ENCODE results near the gene TYRP1. TPM values are rescaled to one million over a fixed set of nuclear protein-coding genes. Genes with fewer than 3 reads are reported as not detected.

TYRP1 gene, protein sequence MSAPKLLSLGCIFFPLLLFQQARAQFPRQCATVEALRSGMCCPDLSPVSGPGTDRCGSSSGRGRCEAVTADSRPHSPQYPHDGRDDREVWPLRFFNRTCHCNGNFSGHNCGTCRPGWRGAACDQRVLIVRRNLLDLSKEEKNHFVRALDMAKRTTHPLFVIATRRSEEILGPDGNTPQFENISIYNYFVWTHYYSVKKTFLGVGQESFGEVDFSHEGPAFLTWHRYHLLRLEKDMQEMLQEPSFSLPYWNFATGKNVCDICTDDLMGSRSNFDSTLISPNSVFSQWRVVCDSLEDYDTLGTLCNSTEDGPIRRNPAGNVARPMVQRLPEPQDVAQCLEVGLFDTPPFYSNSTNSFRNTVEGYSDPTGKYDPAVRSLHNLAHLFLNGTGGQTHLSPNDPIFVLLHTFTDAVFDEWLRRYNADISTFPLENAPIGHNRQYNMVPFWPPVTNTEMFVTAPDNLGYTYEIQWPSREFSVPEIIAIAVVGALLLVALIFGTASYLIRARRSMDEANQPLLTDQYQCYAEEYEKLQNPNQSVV
- not detected for total RNA-seq

DNA sequence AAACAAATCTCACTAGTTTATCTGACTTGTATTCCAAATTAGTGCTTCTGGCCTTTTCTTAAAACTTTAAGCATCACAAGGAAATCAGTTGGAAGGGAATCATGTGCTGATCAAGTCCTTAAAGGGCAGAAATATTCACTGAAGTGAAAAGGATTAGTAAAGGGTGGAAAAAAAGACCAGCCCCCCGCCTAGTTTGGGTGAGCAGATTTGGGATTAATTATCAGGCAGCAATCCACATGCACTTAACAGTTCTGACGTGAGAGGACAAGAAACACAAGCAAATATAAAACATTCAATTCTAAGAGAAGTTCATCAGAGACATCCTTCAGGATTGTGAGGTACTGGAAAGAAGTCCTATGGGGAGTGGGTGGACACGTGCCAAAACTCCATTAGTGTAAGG is at the start of gene TYRP1:
TYRP1 (plus strand) TSS at position 245 of the 400 bp plus-strand sequence. CDS start 612 bp downstream, outside the sequence.
- ChIA-PET CTCF (no interaction called here), POLR2A (no interaction called here)
- Mint-ChIP-seq H3K27me3 (ENCODE audit: low read depth) (no peaks in the 10 kb centered on the region), H3K4me1 (ENCODE audit: low read depth) (no peaks in the 10 kb centered on the region), H3K4me3 (no peak within 1 kb of the TSS), H3K9me3 (ENCODE audit: insufficient read depth) (peaks cover 11% of the 10 kb centered on the region), H3K36me3 (ENCODE audit: low read depth) (no peaks in the 10 kb centered on the region), H3K27ac (no peak within 1 kb of the TSS)
- ATAC-seq (no peak), DNase-seq (no peak)

DNA sequence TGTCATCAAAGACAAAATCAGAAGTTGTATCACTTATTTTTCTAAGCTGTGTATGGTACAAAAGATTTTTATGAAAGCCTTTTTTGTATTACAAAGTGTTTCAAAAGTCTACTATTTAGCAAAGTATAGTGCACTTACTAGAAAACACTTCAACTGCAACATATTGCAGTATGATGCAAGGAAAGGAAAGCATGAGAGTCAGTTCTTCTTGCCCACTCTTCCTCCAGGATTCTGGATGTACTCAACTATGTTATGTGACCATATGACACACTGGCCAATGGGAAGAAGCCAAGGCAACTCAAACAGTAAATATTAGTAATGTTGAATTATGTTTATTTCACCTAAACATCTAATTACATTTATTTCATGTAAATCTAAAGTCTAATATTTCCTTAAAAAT is 49.5 kb upstream of the TYRP1 start:
- no peak overlapping the region for H3K27ac Mint-ChIP-seq
- POLR2A ChIA-PET = no interaction called here
- peaks cover 9% of the 10 kb centered on the region for H3K9me3 Mint-ChIP-seq (ENCODE audit: insufficient read depth)
- H3K4me3 Mint-ChIP-seq = no peak overlapping the region
- no peaks in the 10 kb centered on the region for H3K27me3 Mint-ChIP-seq (ENCODE audit: low read depth)
- ATAC-seq (no peak), DNase-seq (no peak)
- CTCF ChIA-PET = no interaction called here
- H3K36me3 Mint-ChIP-seq (ENCODE audit: low read depth) = no peaks in the 10 kb centered on the region
- no peaks in the 10 kb centered on the region for H3K4me1 Mint-ChIP-seq (ENCODE audit: low read depth)

DNA sequence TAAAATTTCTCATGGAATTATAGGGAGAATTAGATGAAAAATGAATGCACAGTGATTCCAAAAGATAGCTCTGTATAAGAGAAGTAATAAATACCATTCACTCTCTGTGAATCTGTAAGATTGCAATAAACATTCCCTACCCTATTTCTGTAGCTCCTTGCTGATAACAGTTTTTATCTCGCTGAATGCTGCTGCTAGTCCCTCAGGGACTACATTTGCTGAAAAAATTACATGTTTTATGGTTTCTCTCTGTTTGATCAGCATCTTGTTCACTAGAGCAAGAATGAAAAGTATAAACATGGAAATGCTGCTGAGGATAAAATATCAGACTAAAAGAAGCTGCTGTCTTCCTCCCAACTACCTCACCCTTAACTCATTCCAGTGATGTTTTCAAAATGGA is 44.3 kb upstream of the TYRP1 start:
- DNase-seq = no peak
- ATAC-seq = no peak
- Mint-ChIP-seq H3K27ac (no peak overlapping the region), H3K4me1 (ENCODE audit: low read depth) (no peaks in the 10 kb centered on the region), H3K36me3 (ENCODE audit: low read depth) (no peaks in the 10 kb centered on the region), H3K4me3 (no peak overlapping the region), H3K27me3 (ENCODE audit: low read depth) (no peaks in the 10 kb centered on the region), H3K9me3 (ENCODE audit: insufficient read depth) (peaks cover 9% of the 10 kb centered on the region)
- CTCF ChIA-PET = no interaction called here
- POLR2A ChIA-PET = no interaction called here

DNA sequence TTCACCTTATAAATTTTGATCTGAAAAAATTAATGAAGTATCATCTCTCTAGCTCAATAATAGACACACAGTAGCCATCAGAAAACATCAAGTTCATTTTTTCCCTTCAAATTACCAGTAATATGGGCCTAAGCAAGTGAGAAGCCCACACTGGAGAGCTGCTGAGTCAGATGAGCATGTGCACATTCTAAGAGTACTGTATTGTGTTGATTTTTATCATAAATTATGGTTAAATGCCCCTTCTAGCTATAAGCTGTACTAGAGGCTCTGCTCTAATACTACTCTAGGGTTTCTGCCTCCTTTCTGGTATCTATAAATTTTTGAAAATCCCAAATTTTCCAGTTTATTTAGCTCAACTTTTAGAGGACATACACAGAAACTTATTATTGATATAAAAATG is 42.1 kb upstream of the TYRP1 start:
- no peaks in the 10 kb centered on the region for H3K9me3 Mint-ChIP-seq (ENCODE audit: insufficient read depth)
- ATAC-seq (no peak), DNase-seq (no peak)
- H3K27ac Mint-ChIP-seq = no peak overlapping the region
- ChIA-PET POLR2A (no interaction called here), CTCF (no interaction called here)
- H3K4me1 Mint-ChIP-seq (ENCODE audit: low read depth) = no peaks in the 10 kb centered on the region
- no peaks in the 10 kb centered on the region for H3K36me3 Mint-ChIP-seq (ENCODE audit: low read depth)
- no peaks in the 10 kb centered on the region for H3K27me3 Mint-ChIP-seq (ENCODE audit: low read depth)
- H3K4me3 Mint-ChIP-seq = no peak overlapping the region

DNA sequence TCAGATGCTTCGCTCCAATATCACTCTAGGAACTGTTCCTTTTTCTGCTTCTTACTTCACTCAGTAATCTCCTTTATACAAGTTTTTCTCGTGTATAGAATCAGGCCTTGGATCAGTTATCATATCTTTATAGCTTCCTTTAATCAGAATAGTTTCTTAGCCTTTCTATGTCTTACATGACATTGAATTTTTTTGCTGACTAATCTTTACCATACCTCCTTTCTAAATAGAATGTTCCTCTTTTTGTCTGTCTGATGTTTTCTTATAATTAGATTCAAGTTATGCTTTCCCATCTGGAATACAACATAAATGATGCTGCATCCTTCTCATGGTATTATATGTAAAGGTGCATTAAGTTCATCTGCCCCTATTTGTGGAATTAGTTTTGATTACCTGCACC is 40.2 kb upstream of the TYRP1 start:
- Mint-ChIP-seq H3K27ac (no peak overlapping the region), H3K36me3 (ENCODE audit: low read depth) (no peaks in the 10 kb centered on the region), H3K27me3 (ENCODE audit: low read depth) (no peaks in the 10 kb centered on the region), H3K4me1 (ENCODE audit: low read depth) (no peaks in the 10 kb centered on the region), H3K9me3 (ENCODE audit: insufficient read depth) (no peaks in the 10 kb centered on the region), H3K4me3 (no peak overlapping the region)
- CTCF ChIA-PET = no interaction called here
- POLR2A ChIA-PET = no interaction called here
- no peak for ATAC-seq
- no peak for DNase-seq

DNA sequence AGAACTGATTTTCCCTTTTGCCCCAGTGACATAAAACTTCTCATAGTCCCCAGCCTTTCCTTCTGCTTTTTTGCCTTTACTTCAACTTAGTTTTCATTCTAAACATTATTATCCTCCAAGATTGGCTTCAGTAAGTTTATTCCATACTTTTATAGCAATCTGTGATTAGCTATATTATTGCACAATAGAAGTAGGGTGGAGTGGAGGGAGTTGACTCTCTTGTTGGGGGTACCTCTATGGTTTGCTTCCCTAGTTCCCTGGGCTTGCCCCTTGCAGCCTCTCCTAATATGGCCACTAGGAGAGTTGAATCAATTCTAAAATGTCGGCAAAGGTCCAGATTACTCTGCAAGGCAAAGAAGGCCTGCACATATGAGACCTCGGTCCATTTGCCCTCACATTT is 36.4 kb upstream of the TYRP1 start:
- Mint-ChIP-seq H3K27ac (no peak overlapping the region), H3K36me3 (ENCODE audit: low read depth) (no peaks in the 10 kb centered on the region), H3K4me3 (no peak overlapping the region), H3K4me1 (ENCODE audit: low read depth) (no peaks in the 10 kb centered on the region), H3K27me3 (ENCODE audit: low read depth) (no peaks in the 10 kb centered on the region), H3K9me3 (ENCODE audit: insufficient read depth) (no peaks in the 10 kb centered on the region)
- no peak for ATAC-seq
- DNase-seq = no peak
- ChIA-PET POLR2A (no interaction called here), CTCF (no interaction called here)

DNA sequence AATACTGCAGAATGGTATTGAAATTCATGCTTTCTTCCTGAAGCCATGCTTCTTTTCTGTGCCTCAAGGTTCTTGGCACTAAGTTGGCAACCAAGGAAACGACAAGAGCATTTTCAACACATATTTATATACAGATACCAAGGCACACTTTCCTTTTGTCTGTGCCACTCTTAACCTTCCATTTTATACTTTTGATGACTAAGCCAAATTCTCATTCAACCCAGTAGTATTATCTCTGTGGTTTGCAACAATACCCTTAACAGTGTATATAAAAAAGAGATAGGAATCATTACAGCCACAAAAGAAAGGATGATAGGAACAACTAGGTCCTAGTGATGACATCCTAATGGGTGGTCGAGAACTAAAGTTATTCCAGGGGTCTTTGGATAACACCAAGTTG is 36.0 kb upstream of the TYRP1 start:
- Mint-ChIP-seq H3K4me1 (ENCODE audit: low read depth) (no peaks in the 10 kb centered on the region), H3K36me3 (ENCODE audit: low read depth) (no peaks in the 10 kb centered on the region), H3K27me3 (ENCODE audit: low read depth) (no peaks in the 10 kb centered on the region), H3K27ac (no peak overlapping the region), H3K9me3 (ENCODE audit: insufficient read depth) (no peaks in the 10 kb centered on the region), H3K4me3 (no peak overlapping the region)
- DNase-seq (no peak), ATAC-seq (no peak)
- ChIA-PET CTCF (no interaction called here), POLR2A (no interaction called here)

DNA sequence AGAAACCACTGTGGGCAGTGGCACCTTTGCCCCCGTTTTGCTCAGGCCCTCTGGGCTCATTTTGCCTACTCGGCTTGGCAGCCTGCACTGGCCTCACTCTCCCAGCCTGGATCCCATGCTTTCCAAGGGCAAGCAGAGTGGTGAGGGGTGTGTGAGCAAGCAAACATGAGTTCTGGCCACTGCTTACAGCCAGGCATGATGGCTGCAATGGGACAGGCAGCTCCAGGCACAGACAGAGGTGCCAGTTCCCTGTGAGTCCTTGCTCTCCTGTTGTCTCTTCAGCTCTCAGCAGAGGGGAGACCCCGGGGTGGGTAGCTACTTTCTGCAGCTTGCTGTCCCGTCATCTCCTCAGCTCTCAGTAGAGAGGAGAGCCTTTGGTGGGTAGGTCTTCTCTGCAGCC is 35.2 kb upstream of the TYRP1 start:
- Mint-ChIP-seq H3K4me1 (ENCODE audit: low read depth) (no peaks in the 10 kb centered on the region), H3K36me3 (ENCODE audit: low read depth) (no peaks in the 10 kb centered on the region), H3K27ac (no peak overlapping the region), H3K4me3 (no peak overlapping the region), H3K27me3 (ENCODE audit: low read depth) (no peaks in the 10 kb centered on the region), H3K9me3 (ENCODE audit: insufficient read depth) (no peaks in the 10 kb centered on the region)
- ChIA-PET CTCF (no interaction called here), POLR2A (no interaction called here)
- ATAC-seq (no peak), DNase-seq (no peak)

DNA sequence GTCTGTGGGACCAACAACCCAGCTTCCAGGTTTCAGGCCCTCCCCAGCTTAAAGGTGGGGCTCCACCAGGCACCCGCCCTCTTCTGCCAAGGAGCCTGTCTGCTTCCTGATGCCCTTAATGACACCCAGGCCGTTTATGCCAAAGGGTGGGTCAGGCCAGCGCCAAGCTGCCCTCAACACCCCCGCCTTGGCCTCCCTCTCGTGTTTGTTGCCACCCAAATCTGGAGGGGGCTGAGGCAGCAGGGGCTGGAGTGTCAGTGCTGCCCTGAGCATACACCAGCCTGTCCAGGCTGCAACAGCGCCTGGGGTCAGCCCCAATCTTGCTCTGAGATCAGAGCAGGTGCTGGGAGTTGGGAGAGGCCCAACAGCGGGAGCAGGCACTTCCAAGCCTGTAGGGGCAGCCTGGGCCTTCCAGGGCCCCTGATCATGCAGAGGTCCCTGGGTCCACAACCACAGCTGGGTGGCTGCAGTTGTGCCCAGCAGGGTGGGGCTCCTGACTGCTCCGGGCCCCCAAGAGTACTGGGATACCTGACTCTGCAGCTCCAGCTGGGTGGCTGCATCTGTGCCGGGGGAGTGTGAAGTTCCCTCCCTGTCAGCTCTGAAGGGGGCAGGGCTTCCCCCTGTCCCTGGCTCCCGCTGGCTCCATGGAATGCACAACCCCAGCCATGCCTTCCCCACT is 34.5 kb upstream of the TYRP1 start:
- Mint-ChIP-seq H3K4me1 (ENCODE audit: low read depth) (no peaks in the 10 kb centered on the region), H3K36me3 (ENCODE audit: low read depth) (no peaks in the 10 kb centered on the region), H3K27ac (no peak overlapping the region), H3K9me3 (ENCODE audit: insufficient read depth) (no peaks in the 10 kb centered on the region), H3K4me3 (no peak overlapping the region), H3K27me3 (ENCODE audit: low read depth) (no peaks in the 10 kb centered on the region)
- ChIA-PET CTCF (no interaction called here), POLR2A (no interaction called here)
- DNase-seq (no peak), ATAC-seq (no peak)

DNA sequence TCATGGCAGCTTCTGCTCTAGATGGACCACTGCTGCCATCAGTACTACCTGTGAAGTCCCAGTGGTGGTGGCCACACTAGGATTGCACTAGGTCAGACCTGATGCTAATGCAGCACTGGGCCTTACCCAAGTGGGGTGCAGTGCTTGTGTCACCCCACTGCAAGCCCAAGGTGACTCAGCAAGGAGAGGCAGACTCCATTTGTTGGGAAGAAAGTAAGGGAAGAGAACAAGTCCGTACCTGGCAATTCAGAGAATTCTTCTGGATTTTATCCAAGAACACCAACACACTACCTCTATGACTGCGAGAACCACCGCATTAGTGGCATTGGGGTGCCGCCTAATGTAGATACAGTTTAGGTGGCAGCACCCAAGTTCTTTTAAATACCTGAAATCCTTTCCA is 34.0 kb upstream of the TYRP1 start:
- CTCF ChIA-PET = no interaction called here

DNA sequence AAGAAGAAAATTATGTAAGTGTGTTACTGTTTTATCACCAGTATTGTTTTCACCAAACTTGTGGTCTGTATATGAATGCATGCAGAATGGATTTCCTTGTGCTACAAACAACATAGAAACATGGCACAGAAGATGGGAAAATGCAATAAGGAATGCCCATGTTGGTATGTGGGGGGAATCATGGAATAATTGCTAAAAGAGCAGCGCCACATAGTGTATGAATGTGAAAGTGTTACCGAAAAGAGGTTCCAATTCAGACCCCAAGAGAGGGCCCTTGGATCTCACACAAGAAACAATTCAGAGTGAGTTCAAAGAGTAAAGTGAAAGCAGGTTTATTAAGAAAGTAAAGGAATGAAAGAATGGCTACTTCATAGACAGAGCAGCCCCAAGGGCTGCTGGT is 26.4 kb upstream of the TYRP1 start:
- peaks cover 6% of the 10 kb centered on the region for H3K9me3 Mint-ChIP-seq (ENCODE audit: insufficient read depth)
- ATAC-seq = no peak
- H3K27me3 Mint-ChIP-seq (ENCODE audit: low read depth) = no peaks in the 10 kb centered on the region
- no peak overlapping the region for H3K27ac Mint-ChIP-seq
- no peaks in the 10 kb centered on the region for H3K4me1 Mint-ChIP-seq (ENCODE audit: low read depth)
- no peak overlapping the region for H3K4me3 Mint-ChIP-seq
- POLR2A ChIA-PET = no interaction called here
- CTCF ChIA-PET = no interaction called here
- no peak for DNase-seq
- H3K36me3 Mint-ChIP-seq (ENCODE audit: low read depth) = no peaks in the 10 kb centered on the region

More for the DNA sequence above, 34.0 kb upstream of the TYRP1 start:
- Mint-ChIP-seq H3K4me1 (ENCODE audit: low read depth) (no peaks in the 10 kb centered on the region), H3K9me3 (ENCODE audit: insufficient read depth) (no peaks in the 10 kb centered on the region), H3K27ac (no peak overlapping the region), H3K27me3 (ENCODE audit: low read depth) (no peaks in the 10 kb centered on the region), H3K4me3 (no peak overlapping the region), H3K36me3 (ENCODE audit: low read depth) (no peaks in the 10 kb centered on the region)
- no peak for DNase-seq
- POLR2A ChIA-PET = no interaction called here
- no peak for ATAC-seq

DNA sequence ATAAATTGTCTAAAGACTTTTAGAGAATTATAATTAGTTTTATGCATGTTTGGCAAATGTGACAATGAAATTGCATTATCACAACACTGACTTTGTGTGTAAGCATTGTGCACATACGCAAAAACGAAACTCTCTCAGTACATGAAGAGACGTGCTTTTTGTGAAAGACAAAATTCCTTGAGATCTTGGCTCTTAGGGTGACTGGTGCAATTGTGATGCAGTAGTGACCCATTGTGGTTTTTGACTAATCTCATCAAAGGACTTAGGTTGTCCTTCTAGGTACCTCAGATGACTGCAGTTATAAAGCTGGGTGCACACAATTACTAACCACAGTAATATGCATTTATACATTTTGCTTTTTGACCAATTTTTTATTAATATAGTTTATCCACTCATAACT is 25.3 kb upstream of the TYRP1 start:
- Mint-ChIP-seq H3K4me3 (no peak overlapping the region), H3K27ac (no peak overlapping the region), H3K27me3 (ENCODE audit: low read depth) (no peaks in the 10 kb centered on the region), H3K4me1 (ENCODE audit: low read depth) (no peaks in the 10 kb centered on the region), H3K9me3 (ENCODE audit: insufficient read depth) (peaks cover 6% of the 10 kb centered on the region), H3K36me3 (ENCODE audit: low read depth) (no peaks in the 10 kb centered on the region)
- ChIA-PET CTCF (no interaction called here), POLR2A (no interaction called here)
- ATAC-seq (no peak), DNase-seq (no peak)

DNA sequence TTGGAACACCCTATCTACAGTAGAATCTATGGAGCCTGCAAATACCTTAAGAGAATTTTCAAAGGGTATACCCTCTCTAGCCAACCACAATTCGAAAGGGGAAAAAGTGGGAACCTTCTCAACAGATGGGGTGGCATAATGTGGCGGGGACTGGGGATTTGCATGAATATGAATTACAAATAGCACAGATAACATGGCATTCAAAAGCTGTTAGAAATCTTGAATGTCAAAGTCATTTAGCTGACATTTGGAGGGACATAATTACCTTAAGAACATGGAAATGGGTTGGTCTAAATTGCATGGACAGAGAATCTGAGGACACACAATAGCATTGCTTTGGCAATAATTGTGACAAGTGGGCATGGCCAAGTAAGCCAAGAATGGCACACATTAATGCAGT is 23.2 kb upstream of the TYRP1 start:
- ChIA-PET CTCF (no interaction called here), POLR2A (no interaction called here)
- no peak for DNase-seq
- peaks cover 6% of the 10 kb centered on the region for H3K9me3 Mint-ChIP-seq (ENCODE audit: insufficient read depth)
- H3K27ac Mint-ChIP-seq = no peak overlapping the region
- no peaks in the 10 kb centered on the region for H3K27me3 Mint-ChIP-seq (ENCODE audit: low read depth)
- no peak overlapping the region for H3K4me3 Mint-ChIP-seq
- no peaks in the 10 kb centered on the region for H3K36me3 Mint-ChIP-seq (ENCODE audit: low read depth)
- no peak for ATAC-seq
- H3K4me1 Mint-ChIP-seq (ENCODE audit: low read depth) = no peaks in the 10 kb centered on the region
